Measurements from ENCODE around the gene BANK1.

The BANK1 gene

DNA sequence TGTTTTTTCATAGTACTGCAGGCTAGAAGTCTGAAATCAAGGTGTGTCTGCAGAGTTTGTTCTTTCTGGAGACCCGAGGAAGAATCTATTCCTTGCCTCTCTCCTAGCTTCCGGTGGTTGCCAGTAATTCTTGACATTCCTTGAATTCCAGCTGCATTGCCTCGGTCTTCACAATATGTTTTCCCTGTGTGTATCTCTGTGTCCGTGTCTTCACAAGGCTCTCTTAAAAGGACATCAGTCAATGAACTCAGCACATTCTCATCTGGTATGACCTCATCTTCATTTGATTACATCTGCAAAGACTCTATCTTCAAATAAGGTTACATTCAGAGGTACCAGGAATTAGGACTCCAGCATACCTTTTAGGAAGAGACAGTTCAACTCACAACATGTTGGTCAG, 163.4 kb downstream of the BANK1 start:
- no peak for TF ChIP-seq POLR2A (IDR thresholded peaks at IDR 0.05; ENCODE audit: extremely low read depth, insufficient read length)
- TF ChIP-seq, protein P1, sequence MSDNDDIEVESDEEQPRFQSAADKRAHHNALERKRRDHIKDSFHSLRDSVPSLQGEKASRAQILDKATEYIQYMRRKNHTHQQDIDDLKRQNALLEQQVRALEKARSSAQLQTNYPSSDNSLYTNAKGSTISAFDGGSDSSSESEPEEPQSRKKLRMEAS (IDR thresholded peaks at IDR 0.05; ENCODE audit: low read depth, low read length), result no peak
- TF ChIP-seq, protein P2, sequence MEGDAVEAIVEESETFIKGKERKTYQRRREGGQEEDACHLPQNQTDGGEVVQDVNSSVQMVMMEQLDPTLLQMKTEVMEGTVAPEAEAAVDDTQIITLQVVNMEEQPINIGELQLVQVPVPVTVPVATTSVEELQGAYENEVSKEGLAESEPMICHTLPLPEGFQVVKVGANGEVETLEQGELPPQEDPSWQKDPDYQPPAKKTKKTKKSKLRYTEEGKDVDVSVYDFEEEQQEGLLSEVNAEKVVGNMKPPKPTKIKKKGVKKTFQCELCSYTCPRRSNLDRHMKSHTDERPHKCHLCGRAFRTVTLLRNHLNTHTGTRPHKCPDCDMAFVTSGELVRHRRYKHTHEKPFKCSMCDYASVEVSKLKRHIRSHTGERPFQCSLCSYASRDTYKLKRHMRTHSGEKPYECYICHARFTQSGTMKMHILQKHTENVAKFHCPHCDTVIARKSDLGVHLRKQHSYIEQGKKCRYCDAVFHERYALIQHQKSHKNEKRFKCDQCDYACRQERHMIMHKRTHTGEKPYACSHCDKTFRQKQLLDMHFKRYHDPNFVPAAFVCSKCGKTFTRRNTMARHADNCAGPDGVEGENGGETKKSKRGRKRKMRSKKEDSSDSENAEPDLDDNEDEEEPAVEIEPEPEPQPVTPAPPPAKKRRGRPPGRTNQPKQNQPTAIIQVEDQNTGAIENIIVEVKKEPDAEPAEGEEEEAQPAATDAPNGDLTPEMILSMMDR (IDR thresholded peaks at IDR 0.05; ENCODE audit: low read depth, low read length), result no peak
- no peak for TF ChIP-seq MYC (IDR thresholded peaks at IDR 0.05; ENCODE audit: low read depth, low read length)
- DNase-seq (ENCODE audit: low read depth), result no peak
- H3K4me3 ChIP-seq (ENCODE audit: low read depth, low read length), result no peak overlapping the region

DNA sequence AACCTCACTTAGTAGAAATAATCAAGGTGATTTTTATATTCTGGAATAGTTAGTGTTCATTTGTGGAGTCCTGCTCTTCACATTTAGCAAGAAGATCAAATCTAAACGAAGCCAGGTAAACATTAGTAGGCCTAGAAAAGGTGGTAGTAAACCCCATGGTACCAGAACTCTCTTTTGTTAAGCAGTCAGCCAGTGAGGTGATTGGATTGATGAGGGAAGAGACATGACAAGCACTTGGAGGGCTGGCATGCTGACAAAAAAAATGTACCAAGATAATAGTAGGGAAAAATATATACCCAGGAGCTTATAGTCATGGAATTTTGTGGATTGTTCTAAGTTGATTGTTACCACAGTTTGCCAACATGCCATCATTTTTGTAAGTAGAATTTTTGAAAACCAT, 163.8 kb downstream of the BANK1 start:
- TF ChIP-seq, protein P2 (IDR thresholded peaks at IDR 0.05; ENCODE audit: low read depth, low read length), result no peak
- DNase-seq (ENCODE audit: low read depth), result no peak

DNA sequence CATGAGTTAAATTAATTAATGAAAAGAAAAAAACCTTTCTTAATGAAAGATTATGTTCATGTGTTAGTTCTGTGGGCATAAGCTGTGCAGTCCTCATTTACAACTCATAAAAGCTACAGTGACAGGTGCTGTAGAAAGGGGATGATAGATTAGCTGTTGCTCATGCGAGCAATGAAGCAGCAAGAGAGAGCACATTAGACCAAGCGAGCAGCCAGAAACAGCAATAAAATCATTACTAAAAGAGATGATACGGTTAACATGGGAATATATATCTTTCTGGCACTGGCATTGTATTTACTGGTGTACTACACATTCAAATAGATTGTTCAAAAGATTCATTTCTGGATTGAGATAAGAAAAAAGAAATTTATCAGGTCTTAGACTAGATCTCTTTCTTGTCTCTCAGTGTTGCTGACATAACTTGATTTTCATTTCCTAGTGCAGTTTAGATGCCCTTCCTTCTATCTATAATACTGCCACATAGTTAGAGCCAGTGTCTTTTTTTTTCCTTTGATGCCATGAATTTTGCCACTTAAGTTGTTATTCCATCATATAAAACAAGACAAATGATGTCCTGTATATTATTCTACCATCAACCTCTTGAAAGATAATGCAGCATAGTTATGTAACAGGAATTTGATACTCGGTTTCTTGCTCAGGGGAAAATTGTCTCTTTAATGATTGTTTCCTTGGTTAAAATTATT, 164.6 kb downstream of the BANK1 start:
- H3K4me3 ChIP-seq (ENCODE audit: low read depth, low read length), result no peak overlapping the region
- no peak for TF ChIP-seq POLR2A (IDR thresholded peaks at IDR 0.05; ENCODE audit: extremely low read depth, insufficient read length)
- TF ChIP-seq, protein P1 (IDR thresholded peaks at IDR 0.05; ENCODE audit: low read depth, low read length), result no peak
- no peak for DNase-seq (ENCODE audit: low read depth)

More for the DNA sequence above, 163.8 kb downstream of the BANK1 start:
- H3K4me3 ChIP-seq (ENCODE audit: low read depth, low read length), result no peak overlapping the region

DNA sequence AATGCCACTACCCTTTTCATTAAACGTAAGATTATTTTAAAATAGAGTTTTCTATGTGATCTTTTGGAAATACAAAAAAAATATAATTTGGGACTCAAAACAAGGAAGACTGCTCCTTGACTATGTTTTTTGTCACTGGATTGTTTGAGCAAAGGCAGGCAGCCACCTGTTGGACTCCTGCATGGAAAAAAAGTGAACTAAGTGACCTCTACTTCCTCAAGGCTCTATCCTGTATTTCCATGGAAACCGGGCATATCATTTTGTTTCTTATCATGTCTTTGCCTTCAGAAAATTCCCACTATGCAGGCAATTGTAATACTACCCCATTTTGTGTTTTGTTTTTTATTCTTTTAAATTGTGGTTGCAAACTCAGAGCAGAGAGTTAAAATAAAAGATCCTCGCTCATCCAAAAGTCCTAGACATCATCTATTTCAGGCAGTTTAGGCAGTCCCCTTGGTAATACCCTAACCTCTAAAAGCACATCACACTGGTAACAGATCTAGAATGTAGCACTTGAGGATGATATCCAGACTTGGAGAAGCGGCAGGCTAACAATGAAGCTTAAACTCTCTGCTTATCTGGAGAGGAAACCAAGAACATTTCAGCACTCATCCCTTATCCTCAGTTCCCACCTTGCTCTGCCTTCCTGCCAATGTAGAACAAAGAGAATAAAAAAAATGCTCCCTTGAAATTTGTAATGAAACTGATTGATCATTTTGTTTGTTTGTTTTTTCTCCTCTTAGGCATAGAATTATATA, 165.7 kb downstream of the BANK1 start:
- TF ChIP-seq, protein P1 (IDR thresholded peaks at IDR 0.05; ENCODE audit: low read depth, low read length), result no peak
- TF ChIP-seq POLR2A (IDR thresholded peaks at IDR 0.05; ENCODE audit: extremely low read depth, insufficient read length), result no peak
- TF ChIP-seq, protein P2 (IDR thresholded peaks at IDR 0.05; ENCODE audit: low read depth, low read length), result no peak
- no peak for TF ChIP-seq MYC (IDR thresholded peaks at IDR 0.05; ENCODE audit: low read depth, low read length)
- no peak for DNase-seq (ENCODE audit: low read depth)
- H3K4me3 ChIP-seq (ENCODE audit: low read depth, low read length), result no peak overlapping the region

DNA sequence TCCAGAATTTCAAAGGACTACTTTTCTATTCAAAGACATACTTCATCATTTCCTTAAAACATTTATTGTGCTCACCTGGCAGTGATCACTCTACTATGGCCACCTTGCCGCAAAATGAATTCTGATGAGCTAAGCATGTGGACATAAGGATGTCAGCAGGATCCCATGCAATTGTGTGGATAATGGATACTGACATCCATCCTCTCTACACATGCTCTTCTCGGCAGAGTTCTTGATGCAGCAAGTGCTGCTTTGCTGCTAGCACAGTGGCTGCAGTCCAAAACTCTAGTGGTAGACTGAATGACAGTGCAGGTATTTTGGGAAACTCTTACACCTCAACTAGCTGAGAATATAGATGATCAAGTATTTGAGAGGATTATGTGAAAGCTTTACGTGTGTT, 168.0 kb downstream of the BANK1 start:
- no peak for DNase-seq (ENCODE audit: low read depth)
- TF ChIP-seq MYC (IDR thresholded peaks at IDR 0.05; ENCODE audit: low read depth, low read length), result no peak
- TF ChIP-seq, protein P1 (IDR thresholded peaks at IDR 0.05; ENCODE audit: low read depth, low read length), result no peak
- TF ChIP-seq, protein P2 (IDR thresholded peaks at IDR 0.05; ENCODE audit: low read depth, low read length), result no peak
- no peak for TF ChIP-seq POLR2A (IDR thresholded peaks at IDR 0.05; ENCODE audit: extremely low read depth, insufficient read length)
- no peak overlapping the region for H3K4me3 ChIP-seq (ENCODE audit: low read depth, low read length)

DNA sequence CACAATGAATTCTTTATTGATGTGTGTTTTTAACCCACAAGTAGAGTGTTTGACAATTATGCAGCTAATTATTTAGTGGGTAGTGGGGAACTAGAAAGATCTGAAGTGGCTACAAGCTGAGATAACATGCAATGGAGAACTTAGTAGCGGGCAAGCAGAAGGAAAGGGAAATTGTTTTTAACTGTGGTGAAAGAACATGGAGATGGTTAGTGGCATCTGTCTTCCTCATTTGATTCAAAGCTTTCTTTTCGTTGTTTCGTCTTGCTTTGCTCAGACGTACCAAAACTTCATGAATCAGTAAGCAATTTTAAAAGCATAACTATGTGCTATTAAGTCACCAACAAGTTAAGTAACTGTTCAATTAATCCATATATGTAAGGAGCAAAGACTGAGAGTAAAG, 169.9 kb downstream of the BANK1 start:
- DNase-seq (ENCODE audit: low read depth), result no peak
- TF ChIP-seq POLR2A (IDR thresholded peaks at IDR 0.05; ENCODE audit: extremely low read depth, insufficient read length) (no peak), MYC (IDR thresholded peaks at IDR 0.05; ENCODE audit: low read depth, low read length) (no peak)
- TF ChIP-seq, protein P1 (IDR thresholded peaks at IDR 0.05; ENCODE audit: low read depth, low read length), result no peak
- TF ChIP-seq, protein P2 (IDR thresholded peaks at IDR 0.05; ENCODE audit: low read depth, low read length), result no peak
- H3K4me3 ChIP-seq (ENCODE audit: low read depth, low read length), result no peak overlapping the region
